ENCODE data around the gene CDC25B.
"Not testable (repeated sequence)": the region's sequence is repeated elsewhere in the genome, so short reads cannot be mapped to it uniquely, and the experiment has no call there.

The CDC25B gene

GRCh38 chr20:3785240-3786125, 10.6 kb upstream of the CDC25B start:
- no peak for DNase-seq (ENCODE audit: low read depth)

GRCh38 chr20:3786126-3786484, 10.0 kb upstream of the CDC25B start:
- DNase-seq (ENCODE audit: low read depth), result no peak

GRCh38 chr20:3786665-3787323, 9.3 kb upstream of the CDC25B start, which contains the start of gene CENPB:
Gene CENPB, minus strand, starts transcription at chr20:3786740. Its CDS starts 257 bp downstream, at chr20:3786483.
- DNase-seq (ENCODE audit: low read depth), result peak; percentile 90

- no peak for DNase-seq (ENCODE audit: low read depth)
Observed at GRCh38 chr20:3787324-3788014, 8.6 kb upstream of the CDC25B start.

- no peak for DNase-seq (ENCODE audit: low read depth)
Observed at GRCh38 chr20:3788685-3789155, 7.4 kb upstream of the CDC25B start.

GRCh38 chr20:3789201-3789600, 6.9 kb upstream of the CDC25B start:
- DNase-seq (ENCODE audit: low read depth), result not testable (repeated sequence)

- DNase-seq (ENCODE audit: low read depth), result not testable (repeated sequence)
Observed at GRCh38 chr20:3794168-3794567, 1.9 kb upstream of the CDC25B start.

- DNase-seq (ENCODE audit: low read depth), result no peak
Observed at GRCh38 chr20:3794701-3795420, 1.2 kb upstream of the CDC25B start.

- DNase-seq (ENCODE audit: low read depth), result no peak
Observed at GRCh38 chr20:3796477-3797225, 541 bp downstream of the CDC25B start.

GRCh38 chr20:3797226-3797545, 1.1 kb downstream of the CDC25B start:
- DNase-seq (ENCODE audit: low read depth), result no peak

- DNase-seq (ENCODE audit: low read depth), result peak; percentile 42
Observed at GRCh38 chr20:3797592-3798372, 1.7 kb downstream of the CDC25B start.

- no peak for DNase-seq (ENCODE audit: low read depth)
Observed at GRCh38 chr20:3798373-3798768, 2.3 kb downstream of the CDC25B start.

- DNase-seq (ENCODE audit: low read depth), result no peak
Observed at GRCh38 chr20:3798908-3799248, 2.8 kb downstream of the CDC25B start.

GRCh38 chr20:3800256-3800877, 4.3 kb downstream of the CDC25B start:
- DNase-seq (ENCODE audit: low read depth), result no peak

- DNase-seq (ENCODE audit: low read depth), result no peak
Observed at GRCh38 chr20:3800878-3801260, 4.8 kb downstream of the CDC25B start.

- DNase-seq (ENCODE audit: low read depth), result no peak
Observed at GRCh38 chr20:3801299-3801698, 5.2 kb downstream of the CDC25B start.

GRCh38 chr20:3801846-3802245, 5.7 kb downstream of the CDC25B start:
- DNase-seq (ENCODE audit: low read depth), result no peak

- DNase-seq (ENCODE audit: low read depth), result no peak
Observed at GRCh38 chr20:3802524-3803239, 6.6 kb downstream of the CDC25B start.

- no peak for DNase-seq (ENCODE audit: low read depth)
Observed at GRCh38 chr20:3803289-3803688, 7.2 kb downstream of the CDC25B start.

GRCh38 chr20:3803854-3804253, 7.7 kb downstream of the CDC25B start:
- no peak for DNase-seq (ENCODE audit: low read depth)
